SHP77 treated with DMSO at 0.1 percent for 48 hours (cell line): Measurements from ENCODE around the gene MROH2A.

Source experiments
- DNase-seq: peaks from one replicate; lab custom pipeline; 2025; lab: John Stamatoyannopoulos, UW

MROH2A gene

GRCh38 chr2:233838726-233839446 lies 60.8 kb downstream of the MROH2A start:
- no peak for DNase-seq

- DNase-seq, result no peak
Measured at GRCh38 chr2:233839447-233839820, 61.3 kb downstream of the MROH2A start.

- DNase-seq, result no peak
Measured at GRCh38 chr2:233840520-233840919, 62.4 kb downstream of the MROH2A start.

GRCh38 chr2:233841183-233841582 lies 63.1 kb downstream of the MROH2A start:
- no peak for DNase-seq

DNA sequence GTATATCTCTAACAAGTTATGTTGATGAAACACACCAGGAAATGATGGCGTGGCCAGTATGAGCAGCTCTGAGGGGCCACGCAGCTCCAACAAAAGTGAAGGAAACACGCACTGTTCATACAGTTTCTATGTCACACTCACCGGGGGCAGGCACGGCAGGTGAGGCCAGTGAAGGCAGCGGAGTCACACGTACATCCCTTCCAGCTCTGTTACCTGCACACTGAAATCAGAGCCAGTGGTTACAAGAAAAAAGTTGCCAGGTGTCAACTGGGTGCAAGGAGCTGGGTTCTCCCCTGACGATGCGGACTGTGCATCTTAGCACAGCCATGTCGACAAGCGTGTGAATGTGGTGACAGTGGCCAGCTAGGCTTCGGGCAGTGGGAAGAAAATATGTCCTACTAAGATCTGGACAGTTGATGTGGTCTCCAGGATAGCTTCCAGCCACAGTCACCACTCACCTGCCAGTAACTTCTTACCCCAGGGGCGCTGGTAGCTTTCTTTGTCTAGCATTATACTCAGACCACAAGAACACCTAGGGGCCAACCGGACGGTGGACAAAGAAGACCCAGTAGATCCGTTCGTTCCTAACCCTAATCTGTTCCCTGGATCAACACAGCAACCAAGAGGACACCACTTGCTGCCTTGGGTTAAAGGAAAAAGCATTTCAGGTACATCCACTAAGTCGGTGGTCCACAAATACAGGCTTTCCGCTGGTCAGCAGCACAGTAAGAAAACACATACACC lies 66.1 kb downstream of the MROH2A start:
- DNase-seq, result no peak

- DNase-seq, result no peak
Measured at GRCh38 chr2:233844836-233845235, 66.7 kb downstream of the MROH2A start.

- no peak for DNase-seq
Measured at GRCh38 chr2:233845301-233846060, 67.4 kb downstream of the MROH2A start.

- no peak for DNase-seq
Measured at GRCh38 chr2:233846387-233847247, 68.5 kb downstream of the MROH2A start.

DNA sequence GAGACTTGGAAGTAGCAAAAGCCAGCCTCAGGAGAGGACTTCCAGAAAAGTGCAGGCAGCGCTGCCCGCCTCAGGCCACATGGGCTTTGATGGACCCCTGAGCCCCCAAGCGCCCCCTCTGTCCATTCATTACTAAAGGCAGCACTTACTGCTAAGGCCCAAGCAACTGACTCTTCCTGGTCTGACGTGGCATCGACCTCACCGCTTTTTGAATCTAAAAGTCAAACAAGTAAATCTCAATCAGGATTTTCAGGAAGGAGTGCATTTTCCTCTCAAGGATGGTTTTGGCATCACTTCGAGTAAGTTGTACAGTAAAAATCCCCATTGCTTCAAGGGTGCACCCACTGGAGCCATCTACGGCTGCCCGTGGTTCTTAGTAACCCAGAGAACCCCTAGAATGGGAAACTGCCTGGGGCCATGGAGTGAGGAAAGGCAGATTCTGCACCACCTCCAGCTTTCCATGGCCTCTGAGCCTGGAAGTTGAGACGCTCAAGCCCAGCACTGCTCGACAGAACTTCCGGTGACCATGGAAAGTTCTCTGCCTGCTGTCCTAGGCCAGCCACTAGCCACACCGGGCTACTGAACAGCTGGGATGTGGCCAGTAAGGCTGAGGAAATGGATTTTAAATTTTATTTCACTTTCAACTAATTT lies 69.2 kb downstream of the MROH2A start:
- DNase-seq, result no peak

DNA sequence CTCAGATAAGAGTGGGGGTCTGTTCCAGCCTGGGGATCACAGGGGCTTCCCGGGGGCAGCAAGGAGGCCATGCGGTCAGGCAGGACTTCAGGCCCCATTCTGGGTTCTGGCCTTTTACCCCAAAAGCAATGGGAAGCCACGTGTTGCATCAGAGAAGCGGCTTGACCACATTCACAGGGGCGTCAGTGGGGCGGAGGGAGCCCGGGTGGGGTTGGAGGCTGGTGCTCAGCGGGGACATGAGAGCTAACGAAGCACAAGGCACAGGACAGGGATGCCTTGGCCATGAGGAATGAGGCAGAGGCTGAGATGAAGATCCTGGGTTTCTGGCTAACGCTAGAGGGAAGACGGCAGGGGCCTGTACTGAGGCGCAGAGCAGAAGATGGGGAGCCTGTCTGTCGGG lies 70.1 kb downstream of the MROH2A start:
- no peak for DNase-seq

DNA sequence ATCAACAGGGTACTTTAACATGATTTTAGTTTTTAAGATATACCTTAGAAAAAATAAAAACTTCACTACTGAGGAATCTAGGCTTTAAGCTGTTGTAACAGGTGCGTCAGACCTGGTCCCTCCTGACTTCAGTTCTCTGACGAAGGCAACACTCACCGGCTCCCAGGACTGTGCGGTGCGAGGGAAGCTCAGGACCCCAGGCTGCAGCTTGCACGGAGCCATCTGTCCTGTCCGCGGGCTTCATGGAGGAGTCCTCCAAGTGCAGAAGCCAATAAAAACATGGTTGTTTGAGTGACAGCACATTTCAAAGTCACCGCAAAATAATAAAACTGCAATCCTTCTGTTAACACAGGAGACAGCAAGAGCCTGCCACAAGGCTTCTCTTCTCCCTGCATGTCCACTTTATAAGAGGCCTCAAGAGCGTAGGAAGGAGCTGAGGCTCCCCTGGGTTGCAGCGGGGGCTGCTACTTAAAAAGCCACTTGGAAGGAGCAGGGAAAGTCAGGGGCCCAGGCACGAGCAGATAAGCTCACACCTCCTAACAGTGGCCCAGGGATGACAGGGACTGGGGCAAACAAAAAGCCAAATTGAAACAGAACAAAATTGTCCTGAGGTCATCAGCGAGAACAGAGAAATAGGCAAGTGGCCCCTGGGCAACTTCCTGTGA lies 71.6 kb downstream of the MROH2A start:
- no peak for DNase-seq

GRCh38 chr2:233850745-233851144 lies 72.6 kb downstream of the MROH2A start:
- DNase-seq, result no peak

DNA sequence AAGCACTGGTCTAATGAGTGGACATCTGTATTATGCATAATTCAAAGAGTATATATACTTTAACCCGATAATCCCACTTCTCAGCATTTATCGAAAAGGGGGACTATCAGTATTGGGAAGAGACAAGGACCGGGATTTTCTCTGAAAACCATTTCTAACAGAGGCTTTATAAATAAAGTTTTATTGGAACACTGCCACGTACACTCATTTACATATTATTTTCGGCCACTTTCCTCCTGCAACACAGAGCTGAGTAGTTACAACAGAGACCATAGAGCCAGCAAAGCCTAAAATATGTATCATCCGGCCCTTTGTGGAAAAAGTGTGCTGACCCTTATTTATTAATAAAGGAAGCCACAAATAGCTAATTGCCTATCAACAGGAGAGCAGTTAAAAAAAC lies 73.0 kb downstream of the MROH2A start:
- no peak for DNase-seq

GRCh38 chr2:233852056-233852455 lies 73.9 kb downstream of the MROH2A start:
- DNase-seq, result no peak

- DNase-seq, result no peak
Measured at GRCh38 chr2:233853353-233853752, 75.2 kb downstream of the MROH2A start.

- DNase-seq, result no peak
Measured at GRCh38 chr2:233853883-233854240, 75.7 kb downstream of the MROH2A start.

GRCh38 chr2:233854241-233854981 lies 76.3 kb downstream of the MROH2A start, which contains the start of gene HJURP:
TSS of gene HJURP (minus strand) at chr2:233854535. CDS start at chr2:233854500, 35 bp downstream.
- peak; percentile 91 for DNase-seq

GRCh38 chr2:233855345-233855744 lies 77.2 kb downstream of the MROH2A start:
- no peak for DNase-seq

DNA sequence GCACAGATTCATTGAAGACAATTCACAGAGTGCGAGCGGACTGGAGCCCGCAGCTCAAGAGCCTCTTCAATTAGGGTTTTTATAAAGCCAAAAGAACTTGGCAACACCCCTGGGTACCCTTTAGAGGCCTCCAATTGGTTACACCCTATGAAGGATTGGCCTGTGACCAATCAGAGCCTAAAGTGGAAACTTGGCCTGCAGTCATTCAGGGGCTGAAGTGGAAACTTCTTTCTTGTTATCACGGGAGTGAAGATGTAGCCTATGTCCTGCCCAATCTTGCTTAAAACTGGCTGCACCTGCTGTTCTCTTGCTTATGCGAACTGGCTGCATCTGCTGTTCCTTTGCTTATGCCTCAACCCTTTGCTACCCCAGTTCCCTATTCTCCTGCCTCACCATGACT lies 78.1 kb downstream of the MROH2A start:
- no peak for DNase-seq

GRCh38 chr2:233857511-233858141 lies 79.5 kb downstream of the MROH2A start:
- no peak for DNase-seq
